Fibroblast of peridontal ligament (primary cell): Measurements from ENCODE around the gene ACADSB.

Experiments used
- DNase-seq: peaks from one replicate; pipeline ENCODE4 v3.0.0-alpha.2; 2010; ENCODE audit errors: extremely low read depth

ACADSB gene

GRCh38 chr10:123100030-123100762, 91.4 kb downstream of the ACADSB start:
- no peak for DNase-seq

GRCh38 chr10:123101872-123102271, 93.1 kb downstream of the ACADSB start:
- no peak for DNase-seq

GRCh38 chr10:123102673-123103072, 93.9 kb downstream of the ACADSB start:
- DNase-seq: no peak

GRCh38 chr10:123103944-123104343, 95.1 kb downstream of the ACADSB start:
- DNase-seq: no peak
